Raji (cell line): ENCODE data around the gene KYAT1.

Experiments used
- POLR2A ChIP-seq: IDR thresholded peaks from 2 replicates; pipeline ENCODE4 v1.6.1; 2011; ENCODE audit warnings: low read depth, low read length, control low read depth; ENCODE audit not compliant: insufficient read depth

Gene KYAT1

DNA sequence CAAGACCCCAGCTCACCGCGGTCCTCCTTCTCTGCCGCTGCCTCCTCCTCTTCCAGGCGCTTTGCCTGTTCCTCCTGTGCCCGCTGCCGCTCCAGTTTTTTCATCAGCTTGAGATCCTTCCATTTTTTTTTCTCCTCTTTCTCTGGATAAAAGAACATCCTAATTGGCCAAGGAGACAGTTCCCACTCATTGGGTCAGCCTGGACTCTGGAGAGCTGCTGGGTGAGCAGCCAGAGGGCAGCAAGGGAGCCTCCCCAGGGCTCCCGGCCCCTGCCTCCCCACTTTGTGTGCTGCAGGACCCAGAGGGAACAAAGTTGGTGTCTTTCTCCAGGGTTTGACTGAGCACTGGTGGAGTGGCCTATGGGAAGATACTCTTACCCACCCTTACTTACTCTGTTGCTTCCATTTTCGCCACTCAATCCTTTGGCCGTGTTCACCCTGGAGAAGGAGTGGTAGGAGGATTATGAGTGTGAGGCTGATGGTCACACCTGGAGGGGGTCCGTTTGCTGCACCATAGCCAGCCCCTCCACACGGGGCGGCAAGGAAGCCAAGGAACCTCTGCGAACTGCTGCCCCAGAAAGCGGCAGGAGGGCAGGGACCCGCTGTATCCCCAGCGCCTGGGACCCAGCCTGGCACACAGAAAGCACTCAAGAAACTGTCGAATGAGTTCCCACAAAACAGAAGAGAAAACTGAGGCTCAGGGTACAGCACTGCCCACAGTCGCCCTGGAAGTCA lies 52.9 kb downstream of the KYAT1 start:
- no peak for TF ChIP-seq POLR2A

- no peak for TF ChIP-seq POLR2A
These were observed 53.5 kb downstream of the KYAT1 start for GRCh38 chr9:128828267-128828666.

DNA sequence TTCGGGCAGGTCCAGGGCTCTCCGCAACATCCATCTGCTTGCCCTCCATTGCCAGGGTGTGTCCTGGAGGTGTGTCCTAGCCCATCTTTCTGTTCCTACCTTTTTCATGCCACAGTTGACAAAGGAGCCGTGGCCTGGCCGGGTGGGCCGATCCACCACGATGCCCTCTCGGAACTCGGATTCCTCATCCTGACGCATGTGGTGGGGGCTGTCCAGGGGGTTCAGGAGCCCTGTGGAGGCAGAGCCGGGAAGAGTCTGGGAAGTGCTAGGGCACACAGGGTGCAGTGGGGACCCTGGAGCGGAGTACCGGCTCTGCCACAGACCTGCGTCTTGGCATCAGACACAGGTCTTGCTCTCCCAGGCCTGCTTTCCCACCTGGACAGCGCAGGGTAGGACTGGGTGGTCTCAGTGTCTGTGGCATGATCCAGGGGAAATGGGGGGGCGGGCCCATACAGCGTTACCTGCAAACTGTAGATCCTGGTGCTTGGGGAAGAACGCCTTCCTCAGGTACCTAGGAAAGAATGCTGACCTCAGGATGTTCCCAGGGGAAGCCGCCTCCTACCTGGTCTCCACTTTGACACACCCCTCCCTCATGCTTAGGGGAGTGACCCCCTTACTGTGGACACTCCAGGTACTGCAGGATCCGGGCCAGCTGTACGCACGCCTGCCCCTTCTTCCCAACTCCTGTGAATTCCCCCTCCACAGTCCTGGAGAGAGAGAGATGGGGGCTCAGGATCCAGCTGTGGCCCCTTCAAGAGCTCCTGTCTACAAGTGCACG lies 55.6 kb downstream of the KYAT1 start:
- TF ChIP-seq POLR2A = no peak

DNA sequence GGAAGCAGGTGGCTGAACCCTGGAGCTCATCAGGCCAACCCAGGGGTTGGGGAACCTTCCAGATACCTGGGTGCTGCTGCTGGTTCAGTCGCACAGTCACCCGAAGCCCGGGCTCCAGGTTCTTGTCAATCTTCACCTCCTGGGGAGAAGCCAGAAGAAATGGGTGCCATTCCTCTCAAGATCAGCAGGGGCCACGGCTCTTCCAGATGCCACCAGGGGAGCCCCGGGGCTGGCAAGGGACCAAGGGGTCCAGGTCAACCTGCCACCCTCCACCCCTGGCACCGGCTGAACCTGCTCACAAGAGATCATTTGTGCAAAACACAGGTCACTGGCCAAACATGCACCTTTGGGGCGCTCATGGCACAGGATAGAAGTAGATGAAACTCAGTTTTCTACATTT lies 56.8 kb downstream of the KYAT1 start:
- no peak for TF ChIP-seq POLR2A

- TF ChIP-seq POLR2A = no peak
These were observed 57.8 kb downstream of the KYAT1 start for GRCh38 chr9:128823903-128824406.

GRCh38 chr9:128823362-128823902 lies 58.3 kb downstream of the KYAT1 start:
- no peak for TF ChIP-seq POLR2A

- TF ChIP-seq POLR2A = no peak
These were observed 59.2 kb downstream of the KYAT1 start for GRCh38 chr9:128822407-128823042.

DNA sequence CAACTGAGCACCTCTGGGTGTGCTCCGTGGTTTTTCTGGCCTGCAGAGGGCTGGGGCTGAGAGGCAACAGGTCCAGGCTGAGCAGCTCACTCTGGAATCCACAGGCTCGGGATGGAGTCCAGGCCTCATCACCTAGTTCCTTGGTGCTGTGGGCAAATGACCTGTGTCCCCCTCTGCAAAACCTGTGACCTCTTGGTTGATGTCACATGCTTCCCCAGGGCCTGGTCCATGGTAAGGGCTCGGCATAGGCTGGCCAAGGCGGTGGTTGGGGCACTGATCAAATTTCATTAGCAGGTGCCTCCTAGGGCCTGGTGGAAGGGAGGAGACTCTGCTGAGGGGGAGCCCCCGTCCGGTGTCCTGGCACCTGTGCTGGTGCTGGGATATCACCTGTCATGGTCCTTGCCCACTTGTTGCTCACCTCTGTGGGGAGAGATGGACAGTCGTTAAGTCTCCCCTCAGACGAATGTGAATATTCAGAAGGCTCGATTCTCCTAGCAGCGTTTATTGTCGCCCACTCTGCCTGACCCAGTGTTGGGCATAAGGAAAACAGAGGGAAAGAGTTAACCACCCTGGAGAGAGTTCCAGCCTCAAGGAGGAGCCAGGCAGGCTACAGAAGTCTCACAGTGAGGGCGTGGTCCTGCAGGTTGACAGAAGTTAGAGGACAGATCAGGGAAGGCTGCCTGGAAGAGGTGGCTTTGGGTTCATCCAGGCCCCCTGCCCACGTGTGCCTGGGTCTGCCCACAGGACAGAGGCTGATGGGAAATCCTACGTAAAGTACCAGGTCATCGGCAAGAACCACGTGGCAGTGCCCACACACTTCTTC lies 60.0 kb downstream of the KYAT1 start:
- no peak for TF ChIP-seq POLR2A

- no peak for TF ChIP-seq POLR2A
These were observed 60.8 kb downstream of the KYAT1 start for GRCh38 chr9:128820665-128821583.

- no peak for TF ChIP-seq POLR2A
These were observed 61.8 kb downstream of the KYAT1 start for GRCh38 chr9:128819716-128820664.

DNA sequence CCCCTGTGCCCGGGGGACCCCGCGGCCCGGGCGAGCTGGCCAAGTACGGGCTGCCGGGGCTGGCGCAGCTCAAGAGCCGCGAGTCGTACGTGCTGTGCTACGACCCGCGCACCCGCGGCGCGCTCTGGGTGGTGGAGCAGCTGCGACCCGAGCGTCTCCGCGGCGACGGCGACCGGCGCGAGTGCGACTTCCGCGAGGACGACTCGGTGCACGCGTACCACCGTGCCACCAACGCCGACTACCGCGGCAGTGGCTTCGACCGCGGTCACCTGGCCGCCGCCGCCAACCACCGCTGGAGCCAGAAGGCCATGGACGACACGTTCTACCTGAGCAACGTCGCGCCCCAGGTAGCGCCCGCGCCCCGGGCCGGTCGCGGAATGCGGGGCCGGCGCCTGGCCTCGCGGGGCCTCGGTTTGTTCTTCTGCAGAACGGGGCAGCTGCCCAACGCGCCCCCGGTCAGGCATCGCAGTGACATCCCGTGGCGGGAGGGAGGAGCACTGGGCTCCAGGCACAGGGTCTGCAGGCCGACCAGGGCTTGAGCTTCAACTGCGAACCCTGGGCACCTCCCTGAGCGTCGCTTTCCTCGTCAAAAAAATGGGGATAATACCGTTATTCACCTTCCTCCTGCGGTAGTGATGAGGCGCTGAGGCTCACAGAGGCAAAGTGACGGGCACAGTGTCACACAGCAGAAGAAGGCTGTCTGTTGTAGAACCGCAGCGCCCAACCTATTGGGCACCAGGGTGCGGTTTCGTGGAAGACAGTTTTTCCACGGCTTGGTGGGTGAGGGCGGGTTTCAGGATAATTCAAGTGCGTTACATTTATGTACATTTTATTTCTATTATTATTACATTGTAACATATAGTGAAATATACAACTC lies 62.7 kb downstream of the KYAT1 start:
- no peak for TF ChIP-seq POLR2A
